Mesendoderm (in vitro differentiated cells): ENCODE measurements around the gene CALB2.
A peak's percentile ranks its signal among the peaks of the same experiment; 100 is the strongest.

Experiments used
- DNase-seq: peaks from one replicate; pipeline ENCODE4 v3.0.0; 2013
- H2AK5ac ChIP-seq: 2 replicates; pipeline ENCODE4 v1.6.1; 2013; ENCODE audit warnings: low read length, inconsistent platforms
- H2BK120ac ChIP-seq: 2 replicates; pipeline ENCODE4 v1.6.1; 2013; ENCODE audit warnings: low read depth, mild to moderate bottlenecking, low read length, moderate library complexity, mixed read lengths
- H2BK15ac ChIP-seq: replicated peaks from 2 replicates; pipeline ENCODE4 v1.6.1; 2013; ENCODE audit warnings: low read depth, mild to moderate bottlenecking, moderate library complexity
- H2BK5ac ChIP-seq: 2 replicates; pipeline ENCODE4 v1.6.1; 2013; ENCODE audit warnings: low read length, inconsistent platforms
- H3K18ac ChIP-seq: 2 replicates; pipeline ENCODE4 v1.6.1; 2013; ENCODE audit warnings: mild to moderate bottlenecking, low read length, mixed read lengths
- H3K23ac ChIP-seq: one replicate; pipeline ENCODE4 v1.6.1; 2013; ENCODE audit warnings: low read length
- H3K27ac ChIP-seq: 2 replicates; pipeline ENCODE4 v1.5.1; 2013; ENCODE audit warnings: low read depth, mild to moderate bottlenecking, inconsistent platforms, low read length, moderate library complexity
- H3K27me3 ChIP-seq: 2 replicates; pipeline ENCODE4 v1.6.1; 2013; ENCODE audit warnings: low read length, control low read depth, mild to moderate bottlenecking, inconsistent platforms; ENCODE audit not compliant: insufficient read depth, poor library complexity
- H3K36me3 ChIP-seq: 2 replicates; pipeline ENCODE4 v1.6.1; 2013; ENCODE audit warnings: low read length, inconsistent platforms; ENCODE audit not compliant: control insufficient read depth, insufficient read depth
- H3K4ac ChIP-seq: one replicate; pipeline ENCODE4 v1.6.1; 2013; ENCODE audit warnings: low read depth, mild to moderate bottlenecking, low read length, moderate library complexity
- H3K4me1 ChIP-seq: 2 replicates; pipeline ENCODE4 v1.6.1; 2013; ENCODE audit warnings: low read depth, low read length, inconsistent platforms; ENCODE audit not compliant: control insufficient read depth
- H3K4me2 ChIP-seq: 2 replicates; pipeline ENCODE4 v1.6.1; 2013; ENCODE audit warnings: low read length
- H3K4me3 ChIP-seq: 2 replicates; pipeline ENCODE4 v1.5.1; 2013; ENCODE audit warnings: mild to moderate bottlenecking, low read length
- H3K56ac ChIP-seq: one replicate; pipeline ENCODE4 v1.6.1; 2013; ENCODE audit warnings: low read length
- H3K79me1 ChIP-seq: 2 replicates; pipeline ENCODE4 v1.6.1; 2013; ENCODE audit warnings: low read length, inconsistent platforms
- H3K79me2 ChIP-seq: 2 replicates; pipeline ENCODE4 v1.6.1; 2013; ENCODE audit warnings: mild to moderate bottlenecking, low read length; ENCODE audit not compliant: control insufficient read depth, insufficient read depth
- H3K9ac ChIP-seq: 2 replicates; pipeline ENCODE4 v1.6.1; 2013; ENCODE audit warnings: low read length, inconsistent platforms
- H4K5ac ChIP-seq: one replicate; pipeline ENCODE4 v1.6.1; 2013; ENCODE audit warnings: low read length
- H4K8ac ChIP-seq: one replicate; pipeline ENCODE4 v1.6.1; 2013; ENCODE audit warnings: low read depth, mild to moderate bottlenecking, control low read depth, low read length, moderate library complexity
- WGBS: extraction: QIAGEN DNeasy Blood & Tissue Kit; methylation state at CpG from one replicate; pipeline ENCODE4 v1.1.7; 2013; ENCODE audit warnings: low lambda C conversion rate, missing lambda C conversion rate; ENCODE audit not compliant: insufficient coverage; ENCODE audit errors: extremely low coverage; 5-methylcytosine and 5-hydroxymethylcytosine counted together

CALB2 gene

DNA sequence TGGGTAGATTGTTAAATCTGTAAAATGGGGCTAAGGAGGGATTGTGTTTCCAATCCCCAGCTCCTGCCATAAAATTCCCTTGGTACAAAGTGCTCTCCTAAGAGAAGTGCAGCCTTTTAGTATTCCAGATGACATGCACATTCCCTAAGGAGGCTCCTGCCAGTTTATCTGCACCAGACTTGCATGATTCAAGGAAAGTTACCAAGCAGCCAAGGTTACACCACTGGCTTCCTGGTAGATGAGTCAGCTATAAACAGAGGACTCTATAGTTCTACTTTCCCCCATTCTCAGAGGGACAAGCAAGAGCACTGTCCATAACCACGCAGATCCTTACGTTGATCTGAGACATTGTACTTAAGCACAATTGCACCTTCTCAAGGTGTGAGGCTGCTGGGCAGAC is 1.9 kb downstream of the CALB2 start:
- no CpG with 5 or more reads among the region's 2 CpGs for WGBS
- Histone ChIP-seq H3K36me3 (no peaks in the 10 kb centered on the region), H3K4me1 (no peaks in the 10 kb centered on the region), H4K5ac (no peak overlapping the region), H4K8ac (no peak overlapping the region), H3K4me2 (no peak overlapping the region), H3K27ac (no peak overlapping the region), H3K79me2 (no peaks in the 10 kb centered on the region), H3K23ac (no peak overlapping the region), H3K18ac (no peak overlapping the region), H3K27me3 (no peaks in the 10 kb centered on the region), H3K79me1 (no peaks in the 10 kb centered on the region), H2BK15ac (no peak overlapping the region), H3K56ac (no peak overlapping the region), H2AK5ac (no peak overlapping the region), H3K4me3 (no peak overlapping the region), H2BK5ac (no peak overlapping the region), H2BK120ac (no peak overlapping the region), H3K4ac (no peak overlapping the region), H3K9ac (no peak overlapping the region)
- peak; percentile 53 for DNase-seq

DNA sequence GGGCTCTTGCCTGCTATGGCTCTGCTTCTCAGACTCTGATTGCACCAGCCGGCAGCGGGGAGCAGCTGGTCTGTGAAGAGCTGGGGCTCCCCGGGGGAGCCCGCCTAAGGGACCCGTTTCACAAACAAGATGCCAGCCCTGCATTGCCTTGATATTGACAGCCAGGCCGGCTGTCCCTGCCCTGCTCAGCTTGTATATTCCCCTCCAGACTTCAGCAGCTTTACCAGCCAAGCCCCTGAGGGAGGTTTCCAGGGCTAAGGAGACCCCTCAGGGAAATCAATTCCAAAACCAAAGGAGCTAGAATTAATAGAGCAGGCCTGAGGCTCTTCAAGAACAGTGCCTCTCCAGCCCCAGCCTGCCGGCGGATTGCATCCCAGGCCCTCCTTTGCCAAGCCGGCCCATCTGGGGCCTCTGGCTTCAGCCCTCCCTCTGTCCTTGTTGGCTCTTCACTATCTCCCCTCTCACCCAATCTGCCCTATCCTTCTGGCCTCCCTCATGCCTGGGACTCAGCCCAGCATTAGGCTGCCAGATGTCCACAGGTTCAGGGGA is 5.7 kb downstream of the CALB2 start:
- Histone ChIP-seq H3K79me1 (no peaks in the 10 kb centered on the region), H3K23ac (no peak overlapping the region), H4K8ac (no peak overlapping the region), H3K4me2 (no peak overlapping the region), H3K36me3 (no peaks in the 10 kb centered on the region), H3K18ac (no peak overlapping the region), H2BK5ac (no peak overlapping the region), H2AK5ac (no peak overlapping the region), H2BK15ac (no peak overlapping the region), H2BK120ac (no peak overlapping the region), H3K4ac (no peak overlapping the region), H3K27ac (no peak overlapping the region), H3K4me1 (no peaks in the 10 kb centered on the region), H3K79me2 (no peaks in the 10 kb centered on the region), H3K9ac (no peak overlapping the region), H3K27me3 (no peaks in the 10 kb centered on the region), H3K4me3 (no peak overlapping the region), H4K5ac (no peak overlapping the region), H3K56ac (no peak overlapping the region)
- no CpG with 5 or more reads among the region's 9 CpGs for WGBS
- no peak for DNase-seq

- H3K56ac ChIP-seq: no peak overlapping the region
- H3K18ac ChIP-seq: no peak overlapping the region
- H4K5ac ChIP-seq: no peak overlapping the region
- H3K27me3 ChIP-seq: no peaks in the 10 kb centered on the region
- H3K4me3 ChIP-seq: no peak overlapping the region
- H3K4ac ChIP-seq: no peak overlapping the region
- H3K36me3 ChIP-seq: no peaks in the 10 kb centered on the region
- H3K9ac ChIP-seq: no peak overlapping the region
- no CpG with 5 or more reads among the region's 10 CpGs for WGBS
- H3K27ac ChIP-seq: no peak overlapping the region
- no peak overlapping the region for H4K8ac ChIP-seq
- no peak overlapping the region for H2BK15ac ChIP-seq
- H3K79me2 ChIP-seq: no peaks in the 10 kb centered on the region
- no peak overlapping the region for H2BK120ac ChIP-seq
- no peaks in the 10 kb centered on the region for H3K4me1 ChIP-seq
- DNase-seq: no peak
- H2AK5ac ChIP-seq: no peak overlapping the region
- no peak overlapping the region for H2BK5ac ChIP-seq
- no peaks in the 10 kb centered on the region for H3K79me1 ChIP-seq
- no peak overlapping the region for H3K23ac ChIP-seq
- no peak overlapping the region for H3K4me2 ChIP-seq
Measured at GRCh38 chr16:71365021-71365420, 6.5 kb downstream of the CALB2 start.

DNA sequence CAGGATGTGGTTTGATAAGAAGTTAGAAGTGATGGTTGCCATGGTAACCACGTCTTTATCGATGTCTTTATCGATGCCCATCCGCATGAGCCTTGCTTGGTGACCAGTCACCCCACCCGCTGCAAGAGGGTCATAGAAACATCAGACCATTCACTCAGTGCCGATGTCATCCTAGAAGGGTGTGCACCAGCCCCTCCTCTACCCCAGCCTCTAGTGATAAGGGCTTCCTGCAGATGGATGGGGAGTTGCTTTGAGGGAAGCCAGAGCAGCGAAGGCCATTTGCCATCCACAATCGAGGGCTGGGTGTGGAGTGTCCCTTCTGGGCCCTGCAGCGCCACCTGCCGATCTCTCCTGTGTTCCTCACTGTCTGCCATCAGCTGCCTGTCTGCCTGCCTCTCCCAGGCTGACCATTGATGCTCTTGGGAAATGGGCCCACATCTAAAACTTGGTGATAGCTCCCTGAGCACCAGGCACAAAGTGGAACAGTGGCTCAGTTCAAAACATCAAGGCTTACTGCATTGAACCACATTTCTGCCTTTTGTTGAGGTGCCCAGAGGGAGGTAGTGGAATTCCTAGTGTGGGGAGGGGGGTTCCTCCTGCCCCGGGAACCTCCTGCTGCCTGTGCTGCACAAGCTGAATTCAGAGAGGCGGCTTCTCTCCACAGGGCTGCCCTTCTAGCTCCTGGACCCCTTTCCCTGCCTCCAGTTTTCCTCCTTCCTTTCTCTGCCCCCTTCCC is 8.9 kb downstream of the CALB2 start:
- Histone ChIP-seq H2BK5ac (no peak overlapping the region), H3K4ac (no peak overlapping the region), H3K4me2 (no peak overlapping the region), H3K23ac (no peak overlapping the region), H2BK15ac (no peak overlapping the region), H4K5ac (no peak overlapping the region), H3K36me3 (no peaks in the 10 kb centered on the region), H3K4me3 (no peak overlapping the region), H3K4me1 (no peaks in the 10 kb centered on the region), H3K9ac (no peak overlapping the region), H3K79me1 (no peaks in the 10 kb centered on the region), H2BK120ac (no peak overlapping the region), H3K18ac (no peak overlapping the region), H3K27ac (no peak overlapping the region), H3K56ac (no peak overlapping the region), H4K8ac (no peak overlapping the region), H3K27me3 (no peaks in the 10 kb centered on the region), H2AK5ac (no peak overlapping the region), H3K79me2 (no peaks in the 10 kb centered on the region)
- no CpG with 5 or more reads among the region's 12 CpGs for WGBS
- peak; percentile 95 for DNase-seq

- H2BK15ac ChIP-seq: no peak overlapping the region
- no peak overlapping the region for H3K23ac ChIP-seq
- H4K5ac ChIP-seq: no peak overlapping the region
- no peaks in the 10 kb centered on the region for H3K36me3 ChIP-seq
- no peak for DNase-seq
- H2BK5ac ChIP-seq: no peak overlapping the region
- no peaks in the 10 kb centered on the region for H3K79me1 ChIP-seq
- H3K9ac ChIP-seq: no peak overlapping the region
- no peak overlapping the region for H3K56ac ChIP-seq
- H4K8ac ChIP-seq: no peak overlapping the region
- H3K27ac ChIP-seq: no peak overlapping the region
- no peak overlapping the region for H3K4me3 ChIP-seq
- H3K4ac ChIP-seq: no peak overlapping the region
- WGBS: no CpG with 5 or more reads among the region's 10 CpGs
- H3K79me2 ChIP-seq: no peaks in the 10 kb centered on the region
- H2BK120ac ChIP-seq: no peak overlapping the region
- no peak overlapping the region for H3K18ac ChIP-seq
- no peaks in the 10 kb centered on the region for H3K4me1 ChIP-seq
- H3K27me3 ChIP-seq: no peaks in the 10 kb centered on the region
- H3K4me2 ChIP-seq: no peak overlapping the region
- H2AK5ac ChIP-seq: no peak overlapping the region
Measured at GRCh38 chr16:71368958-71369357, 10.4 kb downstream of the CALB2 start.

- Histone ChIP-seq H2BK15ac (no peak overlapping the region), H2BK120ac (no peak overlapping the region), H3K4ac (no peak overlapping the region), H3K27me3 (no peaks in the 10 kb centered on the region), H3K79me2 (no peaks in the 10 kb centered on the region), H3K4me2 (no peak overlapping the region), H2AK5ac (no peak overlapping the region), H4K8ac (no peak overlapping the region), H3K18ac (no peak overlapping the region), H3K36me3 (no peaks in the 10 kb centered on the region), H2BK5ac (no peak overlapping the region), H3K4me1 (no peaks in the 10 kb centered on the region), H4K5ac (no peak overlapping the region), H3K4me3 (no peak overlapping the region), H3K27ac (no peak overlapping the region), H3K79me1 (no peaks in the 10 kb centered on the region), H3K23ac (no peak overlapping the region), H3K56ac (no peak overlapping the region), H3K9ac (no peak overlapping the region)
- DNase-seq: no peak
- no CpG with 5 or more reads among the region's 11 CpGs for WGBS
Measured at GRCh38 chr16:71369494-71369893, 11.0 kb downstream of the CALB2 start.
